HL-60 (cell line): ENCODE measurements around the gene BACH1.

ENCODE experiments used
- TF ChIP-seq, protein P1 (sequence below): IDR thresholded peaks from 2 replicates; pipeline ENCODE4 v1.6.1; 2012; ENCODE audit warnings: low read depth; ENCODE audit not compliant: insufficient replicate concordance
- TF ChIP-seq, protein P2 (sequence below): IDR thresholded peaks from one replicate; pipeline ENCODE4 v1.5.1; 2011; ENCODE audit warnings: low read length, control low read depth, inconsistent platforms; ENCODE audit not compliant: insufficient read depth

DNA sequence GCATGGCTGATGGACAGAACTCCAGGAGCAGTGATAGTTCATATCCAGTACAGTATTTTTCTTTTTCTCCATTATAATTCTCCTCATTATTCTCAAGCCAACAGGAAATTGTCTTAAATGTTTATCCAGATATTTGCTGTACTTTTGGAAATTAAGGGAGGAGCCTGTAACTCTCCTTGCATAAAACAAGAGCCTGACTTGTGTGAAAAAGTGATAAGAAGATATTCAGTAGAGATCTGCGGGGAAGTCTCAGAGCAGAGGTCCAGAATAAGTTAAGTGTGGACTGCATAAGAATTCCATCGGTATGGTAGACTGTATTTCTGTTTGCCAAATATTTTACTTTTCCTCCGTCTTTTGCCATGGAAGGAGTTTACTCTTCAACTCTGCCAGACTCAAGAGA is 70.2 kb downstream of the BACH1 start:
- TF ChIP-seq, protein P1, sequence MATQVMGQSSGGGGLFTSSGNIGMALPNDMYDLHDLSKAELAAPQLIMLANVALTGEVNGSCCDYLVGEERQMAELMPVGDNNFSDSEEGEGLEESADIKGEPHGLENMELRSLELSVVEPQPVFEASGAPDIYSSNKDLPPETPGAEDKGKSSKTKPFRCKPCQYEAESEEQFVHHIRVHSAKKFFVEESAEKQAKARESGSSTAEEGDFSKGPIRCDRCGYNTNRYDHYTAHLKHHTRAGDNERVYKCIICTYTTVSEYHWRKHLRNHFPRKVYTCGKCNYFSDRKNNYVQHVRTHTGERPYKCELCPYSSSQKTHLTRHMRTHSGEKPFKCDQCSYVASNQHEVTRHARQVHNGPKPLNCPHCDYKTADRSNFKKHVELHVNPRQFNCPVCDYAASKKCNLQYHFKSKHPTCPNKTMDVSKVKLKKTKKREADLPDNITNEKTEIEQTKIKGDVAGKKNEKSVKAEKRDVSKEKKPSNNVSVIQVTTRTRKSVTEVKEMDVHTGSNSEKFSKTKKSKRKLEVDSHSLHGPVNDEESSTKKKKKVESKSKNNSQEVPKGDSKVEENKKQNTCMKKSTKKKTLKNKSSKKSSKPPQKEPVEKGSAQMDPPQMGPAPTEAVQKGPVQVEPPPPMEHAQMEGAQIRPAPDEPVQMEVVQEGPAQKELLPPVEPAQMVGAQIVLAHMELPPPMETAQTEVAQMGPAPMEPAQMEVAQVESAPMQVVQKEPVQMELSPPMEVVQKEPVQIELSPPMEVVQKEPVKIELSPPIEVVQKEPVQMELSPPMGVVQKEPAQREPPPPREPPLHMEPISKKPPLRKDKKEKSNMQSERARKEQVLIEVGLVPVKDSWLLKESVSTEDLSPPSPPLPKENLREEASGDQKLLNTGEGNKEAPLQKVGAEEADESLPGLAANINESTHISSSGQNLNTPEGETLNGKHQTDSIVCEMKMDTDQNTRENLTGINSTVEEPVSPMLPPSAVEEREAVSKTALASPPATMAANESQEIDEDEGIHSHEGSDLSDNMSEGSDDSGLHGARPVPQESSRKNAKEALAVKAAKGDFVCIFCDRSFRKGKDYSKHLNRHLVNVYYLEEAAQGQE = no peak
- TF ChIP-seq, protein P2, sequence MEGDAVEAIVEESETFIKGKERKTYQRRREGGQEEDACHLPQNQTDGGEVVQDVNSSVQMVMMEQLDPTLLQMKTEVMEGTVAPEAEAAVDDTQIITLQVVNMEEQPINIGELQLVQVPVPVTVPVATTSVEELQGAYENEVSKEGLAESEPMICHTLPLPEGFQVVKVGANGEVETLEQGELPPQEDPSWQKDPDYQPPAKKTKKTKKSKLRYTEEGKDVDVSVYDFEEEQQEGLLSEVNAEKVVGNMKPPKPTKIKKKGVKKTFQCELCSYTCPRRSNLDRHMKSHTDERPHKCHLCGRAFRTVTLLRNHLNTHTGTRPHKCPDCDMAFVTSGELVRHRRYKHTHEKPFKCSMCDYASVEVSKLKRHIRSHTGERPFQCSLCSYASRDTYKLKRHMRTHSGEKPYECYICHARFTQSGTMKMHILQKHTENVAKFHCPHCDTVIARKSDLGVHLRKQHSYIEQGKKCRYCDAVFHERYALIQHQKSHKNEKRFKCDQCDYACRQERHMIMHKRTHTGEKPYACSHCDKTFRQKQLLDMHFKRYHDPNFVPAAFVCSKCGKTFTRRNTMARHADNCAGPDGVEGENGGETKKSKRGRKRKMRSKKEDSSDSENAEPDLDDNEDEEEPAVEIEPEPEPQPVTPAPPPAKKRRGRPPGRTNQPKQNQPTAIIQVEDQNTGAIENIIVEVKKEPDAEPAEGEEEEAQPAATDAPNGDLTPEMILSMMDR = no peak
